Mesendoderm (in vitro differentiated cells): ENCODE data around the gene ADGRG6.

Experiments
- DNase-seq: peaks from one replicate; pipeline ENCODE4 v3.0.0; 2013
- H2AK5ac ChIP-seq: 2 replicates; pipeline ENCODE4 v1.6.1; 2013; ENCODE audit warnings: low read length, inconsistent platforms
- H2BK120ac ChIP-seq: 2 replicates; pipeline ENCODE4 v1.6.1; 2013; ENCODE audit warnings: low read depth, mild to moderate bottlenecking, low read length, moderate library complexity, mixed read lengths
- H2BK15ac ChIP-seq: replicated peaks from 2 replicates; pipeline ENCODE4 v1.6.1; 2013; ENCODE audit warnings: low read depth, mild to moderate bottlenecking, moderate library complexity
- H2BK5ac ChIP-seq: 2 replicates; pipeline ENCODE4 v1.6.1; 2013; ENCODE audit warnings: low read length, inconsistent platforms
- H3K18ac ChIP-seq: 2 replicates; pipeline ENCODE4 v1.6.1; 2013; ENCODE audit warnings: mild to moderate bottlenecking, low read length, mixed read lengths
- H3K23ac ChIP-seq: one replicate; pipeline ENCODE4 v1.6.1; 2013; ENCODE audit warnings: low read length
- H3K27ac ChIP-seq: 2 replicates; pipeline ENCODE4 v1.5.1; 2013; ENCODE audit warnings: low read depth, mild to moderate bottlenecking, inconsistent platforms, low read length, moderate library complexity
- H3K27me3 ChIP-seq: 2 replicates; pipeline ENCODE4 v1.6.1; 2013; ENCODE audit warnings: low read length, control low read depth, mild to moderate bottlenecking, inconsistent platforms; ENCODE audit not compliant: insufficient read depth, poor library complexity
- H3K36me3 ChIP-seq: 2 replicates; pipeline ENCODE4 v1.6.1; 2013; ENCODE audit warnings: low read length, inconsistent platforms; ENCODE audit not compliant: control insufficient read depth, insufficient read depth
- H3K4ac ChIP-seq: one replicate; pipeline ENCODE4 v1.6.1; 2013; ENCODE audit warnings: low read depth, mild to moderate bottlenecking, low read length, moderate library complexity
- H3K4me1 ChIP-seq: 2 replicates; pipeline ENCODE4 v1.6.1; 2013; ENCODE audit warnings: low read depth, low read length, inconsistent platforms; ENCODE audit not compliant: control insufficient read depth
- H3K4me2 ChIP-seq: 2 replicates; pipeline ENCODE4 v1.6.1; 2013; ENCODE audit warnings: low read length
- H3K4me3 ChIP-seq: 2 replicates; pipeline ENCODE4 v1.5.1; 2013; ENCODE audit warnings: mild to moderate bottlenecking, low read length
- H3K56ac ChIP-seq: one replicate; pipeline ENCODE4 v1.6.1; 2013; ENCODE audit warnings: low read length
- H3K79me1 ChIP-seq: 2 replicates; pipeline ENCODE4 v1.6.1; 2013; ENCODE audit warnings: low read length, inconsistent platforms
- H3K79me2 ChIP-seq: 2 replicates; pipeline ENCODE4 v1.6.1; 2013; ENCODE audit warnings: mild to moderate bottlenecking, low read length; ENCODE audit not compliant: control insufficient read depth, insufficient read depth
- H3K9ac ChIP-seq: 2 replicates; pipeline ENCODE4 v1.6.1; 2013; ENCODE audit warnings: low read length, inconsistent platforms
- H4K5ac ChIP-seq: one replicate; pipeline ENCODE4 v1.6.1; 2013; ENCODE audit warnings: low read length
- H4K8ac ChIP-seq: one replicate; pipeline ENCODE4 v1.6.1; 2013; ENCODE audit warnings: low read depth, mild to moderate bottlenecking, control low read depth, low read length, moderate library complexity
- WGBS: extraction: QIAGEN DNeasy Blood & Tissue Kit; methylation state at CpG from one replicate; pipeline ENCODE4 v1.1.7; 2013; ENCODE audit warnings: low lambda C conversion rate, missing lambda C conversion rate; ENCODE audit not compliant: insufficient coverage; ENCODE audit errors: extremely low coverage; 5-methylcytosine and 5-hydroxymethylcytosine counted together

Gene ADGRG6

GRCh38 chr6:142323377-142323776 is 21.6 kb downstream of the ADGRG6 start:
- no CpG with 5 or more reads among the region's 6 CpGs for WGBS
- H3K4ac ChIP-seq: no peak overlapping the region
- no peaks in the 10 kb centered on the region for H3K79me1 ChIP-seq
- no peak overlapping the region for H2BK120ac ChIP-seq
- no peak overlapping the region for H3K56ac ChIP-seq
- DNase-seq: no peak
- H3K36me3 ChIP-seq: no peaks in the 10 kb centered on the region
- H3K23ac ChIP-seq: no peak overlapping the region
- no peak overlapping the region for H2BK5ac ChIP-seq
- H3K18ac ChIP-seq: no peak overlapping the region
- H4K5ac ChIP-seq: no peak overlapping the region
- no peak overlapping the region for H3K4me3 ChIP-seq
- no peaks in the 10 kb centered on the region for H3K4me1 ChIP-seq
- H3K79me2 ChIP-seq: no peaks in the 10 kb centered on the region
- no peak overlapping the region for H4K8ac ChIP-seq
- H3K27ac ChIP-seq: no peak overlapping the region
- H2BK15ac ChIP-seq: no peak overlapping the region
- no peaks in the 10 kb centered on the region for H3K27me3 ChIP-seq
- no peak overlapping the region for H3K9ac ChIP-seq
- H3K4me2 ChIP-seq: no peak overlapping the region
- no peak overlapping the region for H2AK5ac ChIP-seq

GRCh38 chr6:142324111-142324510 is 22.3 kb downstream of the ADGRG6 start:
- Histone ChIP-seq H4K8ac (no peak overlapping the region), H3K9ac (no peak overlapping the region), H3K4me3 (no peak overlapping the region), H2BK15ac (no peak overlapping the region), H3K79me1 (no peaks in the 10 kb centered on the region), H2AK5ac (no peak overlapping the region), H3K23ac (no peak overlapping the region), H3K36me3 (no peaks in the 10 kb centered on the region), H3K56ac (no peak overlapping the region), H3K4me2 (no peak overlapping the region), H3K4ac (no peak overlapping the region), H3K27me3 (no peaks in the 10 kb centered on the region), H2BK120ac (no peak overlapping the region), H2BK5ac (no peak overlapping the region), H3K18ac (no peak overlapping the region), H3K79me2 (no peaks in the 10 kb centered on the region), H3K4me1 (no peaks in the 10 kb centered on the region), H4K5ac (no peak overlapping the region), H3K27ac (no peak overlapping the region)
- WGBS: 100% methylated on average over 1 of the region's 1 CpG
- DNase-seq: no peak

- no peak overlapping the region for H3K27ac ChIP-seq
- no peak overlapping the region for H3K18ac ChIP-seq
- DNase-seq: no peak
- no peak overlapping the region for H3K23ac ChIP-seq
- no peak overlapping the region for H3K9ac ChIP-seq
- H3K27me3 ChIP-seq: no peaks in the 10 kb centered on the region
- H3K79me2 ChIP-seq: no peaks in the 10 kb centered on the region
- H3K36me3 ChIP-seq: no peaks in the 10 kb centered on the region
- no peak overlapping the region for H2BK120ac ChIP-seq
- H3K4ac ChIP-seq: no peak overlapping the region
- no peak overlapping the region for H4K8ac ChIP-seq
- H3K56ac ChIP-seq: no peak overlapping the region
- no peaks in the 10 kb centered on the region for H3K79me1 ChIP-seq
- H2BK15ac ChIP-seq: no peak overlapping the region
- no CpG with 5 or more reads among the region's 3 CpGs for WGBS
- no peak overlapping the region for H3K4me2 ChIP-seq
- no peak overlapping the region for H4K5ac ChIP-seq
- H2AK5ac ChIP-seq: no peak overlapping the region
- no peak overlapping the region for H3K4me3 ChIP-seq
- H2BK5ac ChIP-seq: no peak overlapping the region
- H3K4me1 ChIP-seq: no peaks in the 10 kb centered on the region
These were observed 23.3 kb downstream of the ADGRG6 start for GRCh38 chr6:142325111-142325510.

GRCh38 chr6:142326540-142326939 is 24.7 kb downstream of the ADGRG6 start:
- Histone ChIP-seq H3K4me1 (no peaks in the 10 kb centered on the region), H3K79me2 (no peaks in the 10 kb centered on the region), H3K4ac (no peak overlapping the region), H3K4me2 (no peak overlapping the region), H3K9ac (no peak overlapping the region), H2BK120ac (no peak overlapping the region), H2BK5ac (no peak overlapping the region), H4K8ac (no peak overlapping the region), H3K36me3 (no peaks in the 10 kb centered on the region), H2AK5ac (no peak overlapping the region), H3K56ac (no peak overlapping the region), H3K23ac (no peak overlapping the region), H3K27ac (no peak overlapping the region), H4K5ac (no peak overlapping the region), H3K79me1 (no peaks in the 10 kb centered on the region), H3K4me3 (no peak overlapping the region), H3K27me3 (no peaks in the 10 kb centered on the region), H3K18ac (no peak overlapping the region), H2BK15ac (no peak overlapping the region)
- no peak for DNase-seq
- whole genome bisulfite sequencing: no CpG with 5 or more reads among the region's 1 CpG

- no peaks in the 10 kb centered on the region for H3K4me1 ChIP-seq
- H2AK5ac ChIP-seq: no peak overlapping the region
- H3K4me2 ChIP-seq: no peak overlapping the region
- no peak overlapping the region for H2BK15ac ChIP-seq
- H4K8ac ChIP-seq: no peak overlapping the region
- H3K4ac ChIP-seq: no peak overlapping the region
- no peak overlapping the region for H3K56ac ChIP-seq
- no CpG with 5 or more reads among the region's 2 CpGs for WGBS
- no peak overlapping the region for H2BK120ac ChIP-seq
- H3K18ac ChIP-seq: no peak overlapping the region
- H4K5ac ChIP-seq: no peak overlapping the region
- no peaks in the 10 kb centered on the region for H3K79me1 ChIP-seq
- DNase-seq: no peak
- no peaks in the 10 kb centered on the region for H3K79me2 ChIP-seq
- H3K4me3 ChIP-seq: no peak overlapping the region
- no peak overlapping the region for H2BK5ac ChIP-seq
- no peaks in the 10 kb centered on the region for H3K36me3 ChIP-seq
- H3K27me3 ChIP-seq: no peaks in the 10 kb centered on the region
- H3K23ac ChIP-seq: no peak overlapping the region
- no peak overlapping the region for H3K9ac ChIP-seq
- no peak overlapping the region for H3K27ac ChIP-seq
These were observed 26.3 kb downstream of the ADGRG6 start for GRCh38 chr6:142328070-142328469.

GRCh38 chr6:142329486-142330113 is 27.8 kb downstream of the ADGRG6 start:
- H3K4ac ChIP-seq: no peak overlapping the region
- no peak overlapping the region for H2BK120ac ChIP-seq
- H3K18ac ChIP-seq: no peak overlapping the region
- H3K79me1 ChIP-seq: no peaks in the 10 kb centered on the region
- H3K36me3 ChIP-seq: no peaks in the 10 kb centered on the region
- no peaks in the 10 kb centered on the region for H3K79me2 ChIP-seq
- no peak overlapping the region for H2BK15ac ChIP-seq
- no peak overlapping the region for H4K5ac ChIP-seq
- H3K27ac ChIP-seq: no peak overlapping the region
- H3K23ac ChIP-seq: no peak overlapping the region
- WGBS: no CpG with 5 or more reads among the region's 3 CpGs
- H3K27me3 ChIP-seq: no peaks in the 10 kb centered on the region
- H2AK5ac ChIP-seq: no peak overlapping the region
- DNase-seq: no peak
- no peak overlapping the region for H4K8ac ChIP-seq
- H3K4me1 ChIP-seq: no peaks in the 10 kb centered on the region
- no peak overlapping the region for H2BK5ac ChIP-seq
- H3K56ac ChIP-seq: no peak overlapping the region
- H3K4me3 ChIP-seq: no peak overlapping the region
- H3K4me2 ChIP-seq: no peak overlapping the region
- no peak overlapping the region for H3K9ac ChIP-seq
